ENCODE measurements around the gene WRNIP1. TPM values are rescaled to one million over a fixed set of nuclear protein-coding genes. Genes with fewer than 3 reads are reported as not detected.

The WRNIP1 gene
- total and polyA plus RNA-seq, 9 of the 15 experiments (the other 6 are each of a cell fraction or from before 2014, with no cell fraction given), result 13.2 to 63.6 (median 48.6) TPM

- ATAC-seq, result no peak
- no peak overlapping the region for H3K9ac ChIP-seq (ENCODE audit: insufficient read depth in 1 of 2, low read depth in 2 of 2, low read length in 2 of 2)
- FAIRE-seq, result no peak
- TF ChIP-seq JUN (IDR thresholded peaks at IDR 0.05; ENCODE audit: borderline replicate concordance, low read depth, low read length) (peak; percentile 65; the same call in 1 of the 2 replicates), JUN (CRISPR knock-in tag; IDR thresholded peaks at IDR 0.05; ENCODE audit: borderline replicate concordance) (no peak), ZNF316 (IDR thresholded peaks at IDR 0.05) (peak; percentile 76), ZNF431 (CRISPR knock-in tag; IDR thresholded peaks at IDR 0.05) (no peak), NFE2 (IDR thresholded peaks at IDR 0.05; ENCODE audit: low read depth) (peak; percentile 39), ZFP91 (CRISPR knock-in tag; IDR thresholded peaks at IDR 0.05) (no peak), CHD1 (IDR thresholded peaks at IDR 0.05; ENCODE audit: low read length) (no peak), SMARCE1 (IDR thresholded peaks at IDR 0.05) (no peak), DMBX1 (CRISPR knock-in tag; IDR thresholded peaks at IDR 0.05; ENCODE audit: borderline replicate concordance) (no peak), RBM22 (IDR thresholded peaks at IDR 0.05; ENCODE audit: low read depth, low read length, poor library complexity, severe bottlenecking) (no peak), ZC3H11A (IDR thresholded peaks at IDR 0.05; ENCODE audit: low read depth, low read length) (no peak), ZNF165 (CRISPR knock-in tag; IDR thresholded peaks at IDR 0.05; ENCODE audit: borderline replicate concordance) (no peak), ZC3H4 (CRISPR knock-in tag; IDR thresholded peaks at IDR 0.05; ENCODE audit: borderline replicate concordance) (no peak), ZNF143 (CRISPR knock-in tag; IDR thresholded peaks at IDR 0.05) (no peak), ZNF395 (CRISPR knock-in tag; IDR thresholded peaks at IDR 0.05) (no peak)
- TF ChIP-seq, protein P1, sequence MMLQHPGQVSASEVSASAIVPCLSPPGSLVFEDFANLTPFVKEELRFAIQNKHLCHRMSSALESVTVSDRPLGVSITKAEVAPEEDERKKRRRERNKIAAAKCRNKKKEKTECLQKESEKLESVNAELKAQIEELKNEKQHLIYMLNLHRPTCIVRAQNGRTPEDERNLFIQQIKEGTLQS (IDR thresholded peaks at IDR 0.05), result peak; percentile 79
- TF ChIP-seq, protein P1 (CRISPR knock-in tag; conservative IDR thresholded peaks at IDR 0.05), result no peak
- TF ChIP-seq, protein P2, sequence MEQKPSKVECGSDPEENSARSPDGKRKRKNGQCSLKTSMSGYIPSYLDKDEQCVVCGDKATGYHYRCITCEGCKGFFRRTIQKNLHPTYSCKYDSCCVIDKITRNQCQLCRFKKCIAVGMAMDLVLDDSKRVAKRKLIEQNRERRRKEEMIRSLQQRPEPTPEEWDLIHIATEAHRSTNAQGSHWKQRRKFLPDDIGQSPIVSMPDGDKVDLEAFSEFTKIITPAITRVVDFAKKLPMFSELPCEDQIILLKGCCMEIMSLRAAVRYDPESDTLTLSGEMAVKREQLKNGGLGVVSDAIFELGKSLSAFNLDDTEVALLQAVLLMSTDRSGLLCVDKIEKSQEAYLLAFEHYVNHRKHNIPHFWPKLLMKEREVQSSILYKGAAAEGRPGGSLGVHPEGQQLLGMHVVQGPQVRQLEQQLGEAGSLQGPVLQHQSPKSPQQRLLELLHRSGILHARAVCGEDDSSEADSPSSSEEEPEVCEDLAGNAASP (IDR thresholded peaks at IDR 0.05), result no peak
Measured at GRCh38 chr6:2734488-2735166, 30.6 kb upstream of the WRNIP1 start.

More at GRCh38 chr6:2734488-2735166, 30.6 kb upstream of the WRNIP1 start:
- 43% methylated on average over 2 of the region's 2 CpGs for WGBS (ENCODE audit: insufficient coverage, low coverage, missing lambda C conversion rate)
- H3K9me1 ChIP-seq (ENCODE audit: control insufficient read depth, insufficient read depth, low read length), result peaks cover 3% of the 10 kb centered on the region
- no peaks in the 10 kb centered on the region for H3K9me3 ChIP-seq (replicated peaks; ENCODE audit: control insufficient read depth, insufficient read depth, low read depth, low read length)
- ChIA-PET CTCF (ENCODE audit: low intra/inter-chr PET ratio) (no interaction called here), POLR2A (interaction anchor here (1.5 kb wide), 1 partner anchor 11 kb away, joined by 8 read pairs; no protein-coding TSS in a partner anchor)
- in situ Hi-C loops (cut with MboI), result no loop called here
- no peaks in the 10 kb centered on the region for H4K20me1 ChIP-seq (replicated peaks; ENCODE audit: control insufficient read depth, insufficient read depth, low read length)
- no peak overlapping the region for H3K27ac ChIP-seq (ENCODE audit: extremely low read depth, low read depth, low read length)
- H3K36me3 ChIP-seq (ENCODE audit: control insufficient read depth, insufficient read depth, low read length), result no peaks in the 10 kb centered on the region
- H3K4me1 ChIP-seq (replicated peaks in 1 of 2; ENCODE audit: control insufficient read depth in 2 of 2, insufficient read depth in 2 of 2, low read length in 2 of 2), result peaks cover 9 to 54% of the 10 kb centered on the region in 2 experiments; a peak in 4 of 5 replicates
- H3K27me3 ChIP-seq (ENCODE audit: control insufficient read depth in 2 of 2, insufficient read depth in 2 of 2, low read length in 2 of 2), result no peaks in the 10 kb centered on the region
- peak overlapping the region; percentile 91; the same call in 1 of the 2 replicates for H2AFZ ChIP-seq (ENCODE audit: low read depth, low read length)
- DNase-seq (ENCODE audit: extremely low read depth in 1 of 4, low spot score in 3 of 4), result no peak
- no TSS peak for BruUV-seq (replicated peaks)
- H3K4me3 ChIP-seq, result no peak overlapping the region
- intact Hi-C loops (cut with micrococcal nuclease), result loop anchor here (5.0 to 10.0 kb wide), 4 partner anchors 58 to 990 kb away; no protein-coding TSS in a partner anchor
- peak overlapping the region; percentile 57; the same call in 1 of the 2 replicates for H3K4me2 ChIP-seq (ENCODE audit: insufficient read depth, low read length)
- H3K79me2 ChIP-seq (ENCODE audit: control insufficient read depth, insufficient read depth, low read length), result no peaks in the 10 kb centered on the region
